Suprapubic skin (tissue), 4 donors: ENCODE results near the gene NACAD. TPM values are rescaled to one million over a fixed set of nuclear protein-coding genes. Genes with fewer than 3 reads are reported as not detected.

Experiments
- DNase-seq, 2 donors: peaks; one replicate each; pipeline ENCODE4 v3.0.0-alpha.2; 2019; ENCODE audit warnings: low spot score in 2 of 2
- H3K27ac ChIP-seq: fragments of 200-600 bp; sonication (generic); one replicate; pipeline ENCODE4 v1.5.1; 2019
- H3K27me3 ChIP-seq: fragments of 200-600 bp; sonication (generic); one replicate; pipeline ENCODE4 v1.5.1; 2019
- H3K36me3 ChIP-seq: fragments of 200-600 bp; sonication (generic); one replicate; pipeline ENCODE4 v1.5.1; 2019
- H3K4me1 ChIP-seq: fragments of 200-600 bp; sonication (generic); one replicate; pipeline ENCODE4 v1.5.1; 2019
- H3K4me3 ChIP-seq: fragments of 200-600 bp; sonication (generic); one replicate; pipeline ENCODE4 v1.5.1; 2019; ENCODE audit warnings: mild to moderate bottlenecking
- H3K9me3 ChIP-seq: fragments of 200-600 bp; sonication (generic); one replicate; pipeline ENCODE4 v1.5.1; 2019
- CTCF ChIP-seq, 2 donors: fragments of 200-600 bp in 1 of 2; fragments of 450-650 bp in 1 of 2; sonication (generic) in 1 of 2; IDR thresholded peaks; one replicate each; pipeline ENCODE4 v1.5.1; 2016 to 2019; ENCODE audit warnings: antibody characterized with exemption in 2 of 2, mild to moderate bottlenecking in 1 of 2, moderate library complexity in 1 of 2
- EP300 ChIP-seq: sonication (generic); formaldehyde crosslinking; IDR thresholded peaks from one replicate; pipeline ENCODE4 v1.6.1; 2017; ENCODE audit warnings: antibody characterized with exemption
- POLR2A ChIP-seq, 2 donors: fragments of 450-650 bp; IDR thresholded peaks; one replicate each; pipeline ENCODE4 v1.6.1; 2017; ENCODE audit warnings: antibody characterized with exemption in 2 of 2, mild to moderate bottlenecking in 2 of 2, moderate library complexity in 2 of 2
- POLR2AphosphoS5 ChIP-seq, 3 donors: sonication (generic); formaldehyde crosslinking; IDR thresholded peaks; one replicate each; pipeline ENCODE4 v1.6.1; 2017; ENCODE audit warnings: antibody characterized with exemption in 3 of 3
- WGBS: methylation state at CpG from one replicate; pipeline ENCODE4 v1.1.5; 2018; 5-methylcytosine and 5-hydroxymethylcytosine counted together
- total RNA-seq, 4 donors: library from RNA; depleted of rRNA; stranded (reverse); fragments of >200 nt; gene quantifications; one replicate each; pipeline ENCODE4 v1.1.0, GENCODE V29; 2016

The NACAD gene
- total RNA-seq, 4 donors from 2014 or later: 0.76 to 1.4 (median 1.0) TPM

GRCh38 chr7:45048748-45049147 is 40.0 kb downstream of the NACAD start:
- WGBS: 92% methylated on average over 1 of the region's 1 CpG
- DNase-seq: peak in 1 of 2 donors; percentile 8
- Histone ChIP-seq H3K9me3 (no peaks in the 10 kb centered on the region), H3K27me3 (no peaks in the 10 kb centered on the region), H3K36me3 (peaks cover 28% of the 10 kb centered on the region), H3K27ac (no peak overlapping the region), H3K4me3 (no peak overlapping the region), H3K4me1 (no peaks in the 10 kb centered on the region)
- TF ChIP-seq POLR2A (IDR thresholded peaks at IDR 0.05) (no peak), POLR2AphosphoS5 (IDR thresholded peaks at IDR 0.05) (no peak), CTCF (IDR thresholded peaks at IDR 0.05) (no peak), EP300 (no peak)

DNA sequence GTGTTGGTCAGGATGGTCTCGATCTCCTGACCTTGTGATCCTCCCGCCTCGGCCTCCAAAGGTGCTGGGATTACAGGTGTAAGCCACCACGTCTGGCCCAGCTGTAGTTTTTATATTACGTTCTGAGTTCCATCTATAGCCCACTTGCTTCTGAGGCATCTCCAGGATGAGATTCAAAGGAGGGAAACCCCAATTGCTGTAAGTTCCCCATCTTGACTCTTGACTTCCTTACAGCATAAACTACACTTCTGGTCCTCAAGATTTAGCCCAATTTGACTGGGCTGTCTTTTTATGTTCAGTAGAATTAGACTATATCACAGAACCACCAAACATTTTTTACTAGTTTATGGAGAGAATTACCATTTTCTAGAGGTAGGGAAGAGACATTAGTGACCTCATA is 44.4 kb downstream of the NACAD start:
- WGBS: 93% methylated on average over 5 of the region's 5 CpGs
- Histone ChIP-seq H3K4me3 (no peak overlapping the region), H3K36me3 (peaks cover 50% of the 10 kb centered on the region), H3K27me3 (no peaks in the 10 kb centered on the region), H3K27ac (no peak overlapping the region), H3K9me3 (no peaks in the 10 kb centered on the region), H3K4me1 (peaks cover under 1% of the 10 kb centered on the region)
- no peak for TF ChIP-seq EP300
- TF ChIP-seq CTCF (IDR thresholded peaks at IDR 0.05): no peak
- DNase-seq: no peak

GRCh38 chr7:45039106-45039505 is 49.7 kb downstream of the NACAD start:
- Histone ChIP-seq H3K27me3 (no peaks in the 10 kb centered on the region), H3K9me3 (no peaks in the 10 kb centered on the region), H3K4me1 (peaks cover 38% of the 10 kb centered on the region), H3K36me3 (peaks cover 39% of the 10 kb centered on the region), H3K27ac (no peak overlapping the region), H3K4me3 (no peak overlapping the region)
- 61% methylated on average over 5 of the region's 5 CpGs for WGBS
- no peak for DNase-seq
- TF ChIP-seq EP300: no peak
- TF ChIP-seq POLR2AphosphoS5 (IDR thresholded peaks at IDR 0.05): no peak
- no peak for TF ChIP-seq CTCF (IDR thresholded peaks at IDR 0.05)
- TF ChIP-seq POLR2A (IDR thresholded peaks at IDR 0.05): no peak

GRCh38 chr7:45037876-45038275 is 50.9 kb downstream of the NACAD start:
- H3K4me1 ChIP-seq: peaks cover 50% of the 10 kb centered on the region
- no peaks in the 10 kb centered on the region for H3K9me3 ChIP-seq
- H3K27ac ChIP-seq: no peak overlapping the region
- no peak for TF ChIP-seq POLR2A (IDR thresholded peaks at IDR 0.05)
- WGBS: 83% methylated on average over 5 of the region's 5 CpGs
- peaks cover 26% of the 10 kb centered on the region for H3K36me3 ChIP-seq
- H3K4me3 ChIP-seq: no peak overlapping the region
- DNase-seq: no peak
- H3K27me3 ChIP-seq: no peaks in the 10 kb centered on the region

DNA sequence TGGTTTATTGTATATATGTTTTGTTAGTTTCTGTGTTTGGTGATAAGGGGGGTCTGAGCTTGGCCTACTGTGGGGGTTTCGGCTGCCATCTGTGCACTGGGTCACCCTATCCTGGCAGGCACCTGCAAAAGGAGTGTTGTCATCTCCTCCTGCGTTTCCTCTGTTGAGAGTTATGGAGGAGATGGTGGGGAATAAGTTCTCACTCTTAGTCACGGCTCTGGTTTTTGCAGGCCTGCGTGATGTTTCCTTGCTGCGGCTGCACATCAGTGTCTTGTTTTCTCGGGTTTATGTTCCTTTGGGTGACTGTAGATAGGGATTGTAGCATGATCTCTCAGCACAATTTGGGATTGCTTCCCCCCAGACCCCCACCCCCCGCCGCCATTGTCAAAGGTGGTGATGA is 52.0 kb downstream of the NACAD start:
- peaks cover 55% of the 10 kb centered on the region for H3K4me1 ChIP-seq
- peaks cover 21% of the 10 kb centered on the region for H3K36me3 ChIP-seq
- WGBS: 86% methylated on average over 8 of the region's 8 CpGs
- no peak for DNase-seq
- no peaks in the 10 kb centered on the region for H3K9me3 ChIP-seq
- no peak overlapping the region for H3K4me3 ChIP-seq
- H3K27me3 ChIP-seq: no peaks in the 10 kb centered on the region
- TF ChIP-seq POLR2A (IDR thresholded peaks at IDR 0.05): no peak
- no peak for TF ChIP-seq EP300
- TF ChIP-seq POLR2AphosphoS5 (IDR thresholded peaks at IDR 0.05): no peak
- no peak for TF ChIP-seq CTCF (IDR thresholded peaks at IDR 0.05)
- no peak overlapping the region for H3K27ac ChIP-seq

DNA sequence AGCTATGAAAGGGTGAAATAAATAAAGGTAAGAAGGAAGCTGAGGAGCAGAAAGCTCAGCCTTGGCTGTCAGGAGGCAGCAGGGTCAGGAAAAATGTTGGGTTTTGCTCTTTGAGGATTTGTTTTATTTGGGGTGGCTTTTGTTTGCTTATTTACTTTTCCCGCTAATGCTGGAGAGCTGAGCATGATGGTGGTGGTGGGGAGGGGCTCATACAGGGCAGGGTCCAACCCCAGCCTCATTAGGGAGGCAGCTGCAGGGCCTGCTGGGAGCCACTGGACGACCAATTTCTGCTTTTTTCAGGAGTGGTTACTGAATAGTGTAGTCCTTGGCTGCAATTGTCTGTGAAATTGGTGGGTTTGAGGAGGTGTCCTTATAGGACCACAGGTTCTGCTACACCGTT is 52.5 kb downstream of the NACAD start:
- WGBS: 89% methylated on average over 3 of the region's 3 CpGs
- no peaks in the 10 kb centered on the region for H3K27me3 ChIP-seq
- peaks cover 17% of the 10 kb centered on the region for H3K36me3 ChIP-seq
- no peak overlapping the region for H3K27ac ChIP-seq
- H3K4me1 ChIP-seq: peaks cover 56% of the 10 kb centered on the region
- no peak for TF ChIP-seq POLR2AphosphoS5 (IDR thresholded peaks at IDR 0.05)
- no peak for TF ChIP-seq CTCF (IDR thresholded peaks at IDR 0.05)
- TF ChIP-seq POLR2A (IDR thresholded peaks at IDR 0.05): no peak
- TF ChIP-seq EP300: no peak
- H3K9me3 ChIP-seq: no peaks in the 10 kb centered on the region
- H3K4me3 ChIP-seq: no peak overlapping the region
- DNase-seq: no peak
